Measurements from ENCODE around the gene TSPAN18.
A peak's percentile ranks its signal among the peaks of the same experiment; 100 is the strongest.
"Not testable (repeated sequence)": the region's sequence is repeated elsewhere in the genome, so short reads cannot be mapped to it uniquely, and the experiment has no call there.

The TSPAN18 gene

DNA sequence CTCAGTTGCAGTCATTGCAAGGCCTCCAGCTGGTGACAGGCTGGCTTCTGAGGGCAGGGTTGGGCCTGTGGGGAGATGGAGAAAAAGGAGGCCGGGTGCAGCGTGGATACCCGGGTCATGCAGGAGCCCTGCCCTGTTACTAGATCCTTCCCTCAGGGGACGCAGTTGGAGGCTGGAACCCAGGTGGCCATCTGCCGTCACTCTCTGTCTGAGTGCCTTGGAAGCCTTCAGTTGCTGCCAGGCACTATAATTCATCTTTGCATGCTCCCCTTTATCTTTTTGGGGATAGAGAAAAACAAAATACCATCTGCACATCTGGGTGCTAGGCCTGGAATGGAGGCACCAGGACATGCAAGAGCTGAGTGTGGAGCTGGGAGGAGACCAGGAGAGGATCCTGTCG, 141.3 kb downstream of the TSPAN18 start:
- DNase-seq (ENCODE audit: low spot score), result no peak

DNA sequence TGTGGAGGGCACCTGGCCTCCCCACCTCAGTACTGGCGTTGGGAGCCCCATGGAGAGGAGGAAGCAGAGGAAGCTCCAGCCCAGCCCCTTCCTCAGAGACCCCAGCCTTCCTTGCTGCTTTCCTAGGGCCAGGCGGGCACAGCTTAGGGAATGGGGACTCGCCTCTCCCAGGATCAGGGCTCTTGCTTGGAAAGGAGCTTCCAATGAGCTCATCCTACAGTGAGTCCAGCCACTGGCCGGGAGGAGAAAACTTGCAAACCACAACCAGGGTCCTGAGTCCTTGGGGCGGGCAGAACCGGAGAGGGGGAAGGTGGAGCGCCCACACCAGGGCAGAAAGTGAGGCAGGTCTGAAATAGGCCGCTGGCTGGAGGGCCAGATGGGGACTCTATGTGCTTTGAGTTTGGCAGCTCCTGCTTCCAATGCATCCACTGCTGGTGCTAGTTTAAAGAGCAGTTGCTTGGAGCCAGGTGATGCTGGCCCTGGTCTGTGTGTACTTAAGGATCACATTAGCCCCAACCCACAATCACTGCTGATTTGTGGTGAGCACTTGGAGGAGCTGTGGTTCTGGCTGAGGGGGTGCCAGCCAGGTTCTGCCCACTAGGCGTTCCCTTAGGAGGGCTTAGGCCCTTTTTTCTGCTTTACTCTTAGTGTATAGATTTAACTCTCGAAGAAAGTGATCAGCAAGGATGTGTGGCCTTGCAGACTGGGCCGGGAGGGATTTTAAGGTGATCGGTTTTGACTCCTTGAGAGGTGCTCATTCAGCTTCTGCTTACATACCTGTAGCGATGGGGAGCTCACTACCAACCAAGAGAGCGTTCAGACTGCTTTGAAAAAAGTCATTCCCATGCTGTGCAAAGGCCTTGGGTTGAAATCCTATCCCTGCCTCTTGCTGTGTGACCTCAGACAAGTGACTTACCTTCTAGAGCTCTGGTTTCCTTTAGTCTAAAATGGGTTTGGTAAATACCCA, 142.0 kb downstream of the TSPAN18 start:
- DNase-seq (ENCODE audit: low spot score), result no peak

- no peak for DNase-seq (ENCODE audit: low spot score)
These were observed 143.4 kb downstream of the TSPAN18 start for GRCh38 chr11:44870181-44870580.

DNA sequence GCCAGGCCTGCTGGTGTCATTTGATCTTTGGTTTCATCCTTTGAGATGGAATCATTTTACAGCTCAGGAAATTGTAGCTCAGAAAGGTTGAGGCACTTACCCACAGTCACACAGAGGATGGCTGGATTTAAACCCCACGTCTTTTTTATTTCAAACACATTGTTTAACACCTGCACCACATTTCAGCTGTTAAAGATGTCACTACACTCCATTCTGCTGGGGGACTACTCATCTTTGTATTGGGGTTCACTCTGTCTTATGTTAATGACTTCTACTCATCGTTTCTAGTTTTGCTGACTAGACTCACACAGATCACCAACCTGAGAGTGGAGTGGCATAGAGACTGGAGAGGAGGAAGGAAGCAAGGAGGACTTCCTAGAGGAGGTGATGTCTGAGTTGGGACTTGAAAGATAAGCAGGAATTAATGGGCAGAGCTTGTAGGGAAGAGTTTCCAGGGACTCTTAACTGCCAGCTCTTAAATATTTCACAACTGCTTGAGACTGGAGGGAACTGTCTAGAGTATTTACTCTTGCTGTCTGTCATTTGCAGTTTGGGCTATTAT, 143.9 kb downstream of the TSPAN18 start:
- DNase-seq (ENCODE audit: low spot score), result no peak

DNA sequence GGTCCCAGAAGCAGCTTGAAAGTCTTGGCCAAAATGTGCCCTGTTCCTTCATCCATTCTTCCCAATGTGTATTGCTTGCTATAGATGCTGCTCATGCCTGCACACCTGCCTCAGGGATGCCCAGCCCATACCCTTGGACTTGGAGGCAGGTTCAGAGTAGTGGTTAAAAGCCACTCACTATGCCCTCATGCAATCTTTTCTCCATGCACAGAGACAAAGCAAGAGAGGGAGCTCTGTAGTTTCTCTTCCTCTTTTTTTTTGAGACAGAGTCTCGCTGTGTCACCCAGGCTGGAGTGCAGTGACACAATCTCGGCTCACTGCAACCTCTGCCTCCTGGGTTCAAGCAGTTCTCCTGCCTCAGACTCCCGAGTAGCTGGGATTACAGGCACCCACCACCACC, 144.9 kb downstream of the TSPAN18 start:
- not testable (repeated sequence) for DNase-seq (ENCODE audit: low spot score)

DNA sequence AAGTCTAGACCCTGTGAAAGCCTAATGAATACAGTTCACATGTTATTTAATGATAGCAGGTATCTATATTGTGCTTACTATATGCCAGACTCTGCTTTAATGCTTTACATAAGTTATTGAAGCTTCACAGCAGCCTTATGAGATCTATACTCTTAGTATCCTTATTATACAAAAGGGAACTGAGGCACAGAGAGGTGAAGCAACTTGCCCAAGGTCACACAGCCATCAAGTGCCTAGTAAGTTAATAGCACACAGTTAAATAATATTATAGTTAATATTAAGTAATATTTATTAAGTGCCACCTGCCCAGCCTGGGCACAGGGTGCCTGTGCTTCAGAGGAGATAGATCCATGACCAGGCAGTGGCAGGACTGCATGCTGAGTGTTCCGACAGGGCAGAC, 145.8 kb downstream of the TSPAN18 start:
- no peak for DNase-seq (ENCODE audit: low spot score)

DNA sequence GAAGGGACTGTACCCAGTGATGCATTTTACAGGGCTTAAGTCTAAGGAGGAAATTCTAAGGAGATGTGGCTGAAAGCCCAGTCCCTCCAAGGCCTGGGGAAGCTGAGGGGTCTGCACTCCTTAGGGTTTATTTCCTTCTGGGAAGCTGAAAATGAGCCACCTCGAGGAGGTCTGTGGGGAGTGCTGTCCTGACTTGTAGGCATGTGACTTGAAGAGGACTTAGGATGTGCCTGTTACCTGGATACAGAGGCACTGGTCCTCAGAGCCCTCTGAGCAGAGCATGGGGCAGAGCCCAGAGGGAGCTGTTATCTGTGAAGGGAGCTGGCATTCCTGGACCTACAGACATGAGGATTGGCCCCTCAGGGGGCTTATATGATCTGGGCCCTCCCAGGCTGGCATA, 146.8 kb downstream of the TSPAN18 start:
- no peak for DNase-seq (ENCODE audit: low spot score)

DNA sequence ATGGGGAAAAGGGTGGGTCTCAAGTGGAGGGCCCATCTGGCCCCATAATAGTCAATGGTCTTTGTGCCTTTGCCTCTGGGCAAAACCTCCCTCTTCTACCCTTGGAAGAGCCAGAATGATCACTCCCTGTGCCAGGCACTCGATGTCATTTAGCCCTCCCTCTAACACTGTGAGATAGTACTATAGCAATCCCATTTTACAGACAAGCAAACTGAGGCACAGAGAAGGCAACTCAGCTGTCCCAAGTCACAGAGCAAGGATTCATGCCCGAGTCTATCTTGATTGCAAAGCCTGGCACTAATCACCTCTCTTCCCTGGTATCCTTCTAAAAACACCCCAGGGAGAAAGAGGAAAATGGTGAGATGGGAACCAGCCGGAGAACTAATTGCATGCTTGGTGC, 147.5 kb downstream of the TSPAN18 start:
- DNase-seq (ENCODE audit: low spot score), result no peak

DNA sequence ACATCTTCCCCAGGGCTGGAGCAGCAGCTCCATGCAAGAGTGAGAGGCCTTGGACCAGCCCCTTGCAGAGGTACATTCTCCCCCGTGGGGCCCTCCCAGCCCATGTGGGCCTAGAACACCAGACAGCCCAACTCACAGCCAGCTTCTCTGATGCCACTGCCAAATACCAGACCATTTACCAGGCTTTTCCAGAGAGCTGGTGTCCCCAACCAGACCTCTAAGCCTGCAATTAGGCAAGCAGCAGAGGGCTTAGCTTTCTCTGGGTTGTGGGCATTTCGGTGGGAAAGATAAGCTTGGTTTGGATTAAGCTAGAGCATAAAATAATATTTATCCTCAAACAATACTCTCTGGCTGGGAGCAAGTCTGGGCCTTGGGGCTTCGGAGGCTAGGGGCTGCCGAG, 148.3 kb downstream of the TSPAN18 start:
- DNase-seq (ENCODE audit: low spot score), result no peak

- DNase-seq (ENCODE audit: low spot score), result no peak
These were observed 149.5 kb downstream of the TSPAN18 start for GRCh38 chr11:44876194-44876723.

DNA sequence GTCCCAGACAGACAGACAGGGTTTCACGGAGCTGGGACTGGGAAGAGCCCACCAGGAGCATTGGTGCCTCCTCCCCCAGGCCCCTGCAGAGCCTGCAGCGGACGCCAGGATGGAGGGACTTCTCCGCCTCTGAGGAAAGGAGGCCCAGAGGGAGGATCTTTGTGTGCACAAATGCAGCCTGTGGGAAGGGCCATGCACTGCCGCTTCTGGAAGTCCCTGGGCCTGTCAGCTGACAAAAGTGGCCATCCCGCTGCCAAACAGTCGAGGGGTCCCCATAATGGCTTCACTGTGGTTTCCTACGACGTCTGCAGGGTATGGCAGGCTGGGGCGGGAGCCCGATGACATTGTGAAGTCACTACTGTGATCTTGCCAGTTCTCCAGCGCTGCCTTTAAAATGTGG, 150.1 kb downstream of the TSPAN18 start:
- no peak for DNase-seq (ENCODE audit: low spot score)

DNA sequence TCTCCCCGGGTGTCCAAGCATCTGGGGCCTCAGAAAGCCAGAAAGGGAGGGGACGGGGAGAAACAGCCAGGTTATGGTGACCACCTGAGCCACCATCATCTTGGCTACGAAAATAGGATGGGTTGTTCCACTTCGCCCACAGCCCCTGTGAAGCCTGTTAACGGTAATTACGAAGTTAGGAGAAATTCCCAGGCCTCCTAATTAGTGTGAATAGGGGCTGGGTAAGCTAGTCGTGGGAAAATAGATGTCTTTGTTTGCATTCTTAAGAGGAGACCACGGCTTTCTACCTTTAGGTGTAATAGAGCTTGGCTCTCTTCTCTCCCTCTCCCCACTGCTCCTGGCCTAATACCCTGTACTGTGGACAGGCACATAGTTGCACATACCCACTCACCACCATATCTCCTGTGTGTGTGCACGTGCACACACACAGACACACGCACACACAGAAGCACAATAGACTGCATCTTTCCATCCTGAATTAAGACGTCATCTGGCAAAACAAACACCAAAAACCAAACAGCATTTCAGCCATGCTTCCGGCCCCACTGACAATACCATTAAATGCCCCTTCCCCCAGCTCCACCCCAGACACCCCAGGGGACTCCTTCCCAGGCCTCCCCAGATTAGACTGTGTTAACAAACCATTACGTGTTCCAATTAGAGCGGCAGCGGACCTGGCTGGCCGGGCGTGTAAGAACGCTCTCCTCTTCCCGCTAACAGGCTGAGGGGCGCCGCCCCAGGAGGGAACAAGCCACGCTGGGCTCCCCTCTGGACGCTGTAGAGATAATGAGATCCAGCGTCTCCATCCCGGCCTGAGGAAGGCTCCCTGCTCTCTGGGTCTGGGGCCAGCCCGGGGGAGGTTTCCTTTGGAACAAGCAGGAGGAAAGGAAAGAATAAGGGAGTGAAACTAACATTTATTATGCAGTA, 151.1 kb downstream of the TSPAN18 start:
- peak; percentile 20 for DNase-seq (ENCODE audit: low spot score)

- DNase-seq (ENCODE audit: low spot score), result no peak
These were observed 151.9 kb downstream of the TSPAN18 start for GRCh38 chr11:44878711-44879110.

DNA sequence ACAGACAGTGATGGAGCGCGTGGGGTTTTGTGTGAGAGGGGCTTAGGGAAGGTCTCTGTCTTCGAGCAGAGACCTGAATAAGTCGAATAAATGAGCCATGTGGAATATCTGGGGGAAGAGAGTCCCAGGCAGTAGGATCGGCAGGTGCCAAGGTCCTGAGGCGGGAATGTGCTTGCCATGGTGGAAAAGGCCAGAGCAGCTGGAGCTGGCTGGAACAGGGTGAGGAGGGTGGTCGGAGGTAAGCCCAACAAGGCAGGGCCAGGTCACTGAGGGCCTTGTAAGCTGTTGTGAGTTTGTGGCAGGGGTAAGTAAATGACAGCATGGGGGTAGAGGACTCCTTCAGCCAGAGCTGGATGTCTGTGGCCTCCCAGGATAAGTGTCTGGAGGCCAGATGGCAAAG, 152.7 kb downstream of the TSPAN18 start:
- DNase-seq (ENCODE audit: low spot score), result no peak

GRCh38 chr11:44880511-44880910, 153.7 kb downstream of the TSPAN18 start:
- no peak for DNase-seq (ENCODE audit: low spot score)

GRCh38 chr11:44880953-44881352, 154.2 kb downstream of the TSPAN18 start:
- DNase-seq (ENCODE audit: low spot score), result no peak

GRCh38 chr11:44883277-44883676, 156.5 kb downstream of the TSPAN18 start:
- no peak for DNase-seq (ENCODE audit: low spot score)

DNA sequence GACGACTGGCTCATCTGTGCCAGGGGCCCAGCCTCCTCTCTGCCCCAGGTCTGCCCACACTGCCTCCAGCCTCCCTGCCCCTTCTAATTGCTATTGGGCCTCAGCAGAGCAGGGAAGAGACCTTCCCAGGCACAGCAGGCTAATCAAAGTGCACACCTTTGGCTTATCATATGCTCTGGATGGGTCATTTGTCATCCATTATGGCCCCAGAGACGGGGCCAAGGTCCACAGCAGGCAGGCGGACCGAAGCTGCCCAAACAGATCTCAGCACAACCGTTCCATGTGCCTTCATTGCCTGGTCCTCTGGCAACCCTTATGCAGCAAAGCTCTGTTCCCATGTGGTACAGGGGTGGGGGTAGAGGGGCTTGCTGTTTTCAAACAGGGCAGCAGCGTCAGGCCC, 157.3 kb downstream of the TSPAN18 start:
- no peak for DNase-seq (ENCODE audit: low spot score)

- DNase-seq (ENCODE audit: low spot score), result no peak
These were observed 158.5 kb downstream of the TSPAN18 start for GRCh38 chr11:44885065-44885810.

DNA sequence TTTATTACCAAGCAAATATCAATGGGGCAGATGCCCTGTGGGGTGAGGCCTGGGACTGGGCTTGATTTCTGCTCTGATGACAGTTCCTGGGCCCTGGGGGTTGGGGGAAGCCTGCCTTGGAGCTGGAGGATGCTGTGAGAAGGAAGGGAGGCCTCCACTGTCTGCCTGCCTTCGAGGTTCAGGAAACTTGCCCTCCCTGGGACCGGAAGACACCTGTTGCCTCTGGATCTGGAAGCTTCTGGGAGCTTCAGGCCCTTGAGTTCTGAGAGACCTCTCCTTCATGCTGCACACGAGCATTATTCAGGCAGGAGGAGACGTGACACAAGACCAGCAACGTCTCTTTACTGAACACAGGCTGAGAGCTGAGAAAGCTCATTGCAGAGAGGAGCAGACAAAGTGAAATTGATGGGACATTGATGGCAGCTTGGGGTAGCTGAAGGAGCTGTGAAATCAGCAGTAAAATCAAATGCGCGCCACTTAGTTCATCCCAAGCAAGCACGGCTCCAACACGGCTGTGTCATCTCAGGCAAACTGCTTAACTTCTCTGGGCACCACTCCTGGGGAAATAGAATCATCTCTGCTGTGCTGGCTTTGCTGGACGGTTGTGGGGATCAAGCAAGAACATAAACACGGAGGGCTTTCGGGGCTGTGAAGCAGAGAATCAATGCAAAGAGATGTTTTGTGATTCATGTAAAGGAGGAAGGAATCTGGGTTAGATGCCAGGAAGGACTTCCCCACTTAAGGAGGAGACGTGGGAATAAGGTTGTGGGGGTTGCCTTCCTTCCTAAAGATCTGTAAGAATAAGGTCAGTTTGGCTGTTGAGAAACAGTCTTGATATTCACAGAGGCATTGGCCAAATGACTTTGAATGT, 159.4 kb downstream of the TSPAN18 start:
- no peak for DNase-seq (ENCODE audit: low spot score)

Measured in SK-N-DZ (cell line).